Measurements from ENCODE around the gene MAPK8IP2.

Gene MAPK8IP2

DNA sequence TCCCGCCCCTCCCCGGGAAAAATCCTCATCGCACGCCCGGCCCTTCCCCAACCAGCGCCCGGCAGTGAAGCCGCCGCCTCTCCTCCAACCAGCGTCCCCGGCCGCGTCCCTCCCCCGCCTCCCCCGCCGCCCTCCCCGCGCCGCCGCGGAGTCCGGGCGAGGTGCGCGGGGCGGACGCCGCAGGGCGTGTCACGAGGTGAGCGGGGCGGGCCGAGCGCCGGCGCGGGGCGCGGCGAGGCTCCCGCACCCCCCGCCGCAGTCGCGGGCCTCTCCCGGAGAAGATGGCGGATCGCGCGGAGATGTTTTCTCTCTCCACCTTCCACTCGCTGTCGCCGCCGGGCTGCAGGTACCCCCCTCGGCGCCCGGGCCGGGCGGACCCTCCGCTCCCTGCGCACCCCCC is at the start of gene MAPK8IP2:
Gene MAPK8IP2 (plus strand): TSS at position 256 of the 400 bp plus-strand sequence. CDS start 26 bp downstream, at position 282.
- no peak for DNase-seq

DNA sequence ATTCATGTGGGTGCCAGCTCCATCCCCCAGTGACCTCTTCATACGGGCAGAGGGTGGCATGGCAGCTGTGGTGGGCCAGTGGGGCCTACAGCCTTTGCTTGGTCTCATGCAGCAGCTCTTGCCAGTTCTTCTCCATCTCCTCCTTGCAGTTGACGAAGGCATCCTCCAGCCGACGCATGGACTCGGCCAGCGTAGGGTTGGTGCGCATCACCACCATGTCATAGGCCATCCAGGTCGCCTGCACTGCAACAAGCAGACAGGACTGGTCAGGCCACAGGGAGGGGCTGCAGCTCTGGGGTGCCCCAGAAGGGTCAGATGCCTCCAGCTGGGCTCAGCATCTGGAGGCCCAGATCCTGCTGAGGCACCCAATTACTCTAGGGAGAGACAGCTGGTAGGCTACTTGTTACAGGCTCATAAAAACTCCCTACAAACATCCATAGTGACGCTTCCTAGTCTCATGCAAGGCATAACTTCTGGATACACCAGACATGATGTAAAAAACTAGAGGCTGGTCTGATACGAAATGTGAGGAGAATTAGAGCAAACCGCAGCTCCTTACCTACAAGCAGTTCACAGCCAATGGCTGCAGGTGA is 49.3 kb upstream of the MAPK8IP2 start:
- no peak for DNase-seq

DNA sequence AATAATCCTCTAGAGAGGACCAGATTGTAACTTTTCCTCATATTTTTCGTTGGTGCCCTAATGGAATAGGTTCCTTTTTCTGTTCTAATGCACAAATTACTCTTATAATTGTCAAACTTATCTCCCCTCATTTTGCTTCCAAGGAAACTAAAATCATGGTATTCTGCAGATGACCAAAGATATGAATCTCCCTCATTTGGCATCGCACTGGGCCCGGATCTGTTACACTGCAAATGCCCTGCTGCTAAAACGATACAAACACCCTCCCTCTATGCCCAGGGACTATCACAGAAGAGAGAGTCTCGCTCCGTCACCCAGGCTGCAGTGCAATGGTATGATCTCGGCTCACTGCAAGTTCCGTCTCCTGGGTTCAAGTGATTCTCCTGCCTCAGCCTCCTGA is 47.3 kb upstream of the MAPK8IP2 start:
- DNase-seq = no peak

DNA sequence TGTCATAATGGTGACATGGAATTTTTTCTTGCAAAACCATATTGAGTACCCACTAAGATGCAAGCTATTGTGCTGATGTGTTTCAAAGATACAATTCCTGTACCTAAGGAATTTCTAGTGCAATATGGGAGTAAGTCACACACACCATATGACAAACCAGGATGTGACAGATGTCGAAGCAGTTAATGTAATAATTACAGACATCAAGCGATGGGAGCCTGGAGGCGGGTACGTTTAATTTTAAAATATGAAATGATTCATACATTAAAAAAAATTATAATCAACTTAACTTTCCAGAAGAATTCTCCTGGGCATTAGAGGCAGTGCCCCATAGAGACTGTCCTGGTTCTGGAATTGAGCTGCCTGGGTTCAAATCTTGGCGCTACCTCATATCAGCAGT is 43.9 kb upstream of the MAPK8IP2 start:
- no peak for DNase-seq

DNA sequence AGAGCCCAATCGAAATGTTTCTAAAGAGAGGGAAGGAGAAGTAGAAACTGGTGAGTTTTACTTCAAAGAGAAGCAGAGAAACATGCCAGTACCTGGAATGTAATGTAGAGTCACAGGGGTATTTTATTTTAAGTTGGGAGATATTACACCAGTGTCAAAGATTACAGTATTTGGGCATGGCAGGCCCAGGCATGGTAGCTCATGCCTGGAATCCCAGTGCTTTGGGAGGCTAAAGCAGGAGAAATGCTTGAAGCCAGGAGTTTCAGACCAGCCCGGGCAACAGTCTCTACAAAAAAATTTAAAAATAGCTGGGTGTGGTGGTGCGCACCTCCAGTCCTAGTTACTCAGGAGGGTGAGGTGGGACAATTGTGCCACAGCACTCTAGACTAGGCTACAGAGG is 40.6 kb upstream of the MAPK8IP2 start:
- DNase-seq = no peak

DNA sequence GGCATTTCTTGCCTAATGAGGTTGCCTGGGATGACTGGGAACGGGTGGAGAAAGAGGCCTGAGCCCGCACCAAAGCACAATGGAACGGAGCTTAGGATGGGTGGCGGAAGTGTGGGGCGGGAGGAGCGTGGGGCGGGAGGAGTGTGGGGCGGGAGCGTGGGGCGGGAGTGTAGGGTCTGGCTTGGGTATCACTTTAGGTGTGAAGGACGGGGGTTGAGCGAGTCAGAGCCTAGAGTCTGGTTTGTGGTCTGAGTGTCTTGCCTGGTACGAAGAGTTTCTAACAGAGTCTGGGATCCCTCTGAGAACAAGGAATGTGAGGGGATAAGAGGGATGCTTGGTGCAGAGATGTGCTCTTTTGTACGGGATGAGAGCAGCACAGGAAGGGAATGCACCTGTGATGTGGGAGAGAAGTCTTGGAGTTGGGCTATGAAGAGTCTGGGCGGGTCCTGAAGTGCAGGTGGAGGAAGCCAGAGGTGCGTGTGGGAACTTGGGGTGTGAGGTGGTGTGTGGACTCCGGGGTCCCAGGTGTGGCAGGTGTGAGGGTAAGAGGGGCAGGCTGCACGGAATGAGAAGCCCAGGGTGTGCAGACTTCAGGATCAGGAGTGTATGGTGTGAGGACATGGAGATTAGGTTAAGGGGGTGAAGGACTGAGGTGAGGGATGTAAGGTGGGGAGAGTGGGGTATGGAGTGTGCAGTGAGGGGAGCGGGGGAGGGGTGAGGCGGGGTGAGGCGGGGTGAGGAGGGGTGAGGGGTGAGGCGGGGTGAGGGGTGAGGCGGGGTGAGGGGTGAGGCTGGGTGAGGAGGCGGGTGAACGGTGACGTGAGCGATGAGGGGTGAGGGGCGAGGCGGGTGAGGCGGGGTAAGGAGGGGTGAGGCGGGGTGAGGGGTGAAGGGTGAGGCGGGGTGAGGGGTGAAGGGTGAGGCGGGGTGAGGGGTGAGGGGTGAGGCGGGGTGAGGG is 38.9 kb upstream of the MAPK8IP2 start:
- peak; percentile 37 for DNase-seq

DNA sequence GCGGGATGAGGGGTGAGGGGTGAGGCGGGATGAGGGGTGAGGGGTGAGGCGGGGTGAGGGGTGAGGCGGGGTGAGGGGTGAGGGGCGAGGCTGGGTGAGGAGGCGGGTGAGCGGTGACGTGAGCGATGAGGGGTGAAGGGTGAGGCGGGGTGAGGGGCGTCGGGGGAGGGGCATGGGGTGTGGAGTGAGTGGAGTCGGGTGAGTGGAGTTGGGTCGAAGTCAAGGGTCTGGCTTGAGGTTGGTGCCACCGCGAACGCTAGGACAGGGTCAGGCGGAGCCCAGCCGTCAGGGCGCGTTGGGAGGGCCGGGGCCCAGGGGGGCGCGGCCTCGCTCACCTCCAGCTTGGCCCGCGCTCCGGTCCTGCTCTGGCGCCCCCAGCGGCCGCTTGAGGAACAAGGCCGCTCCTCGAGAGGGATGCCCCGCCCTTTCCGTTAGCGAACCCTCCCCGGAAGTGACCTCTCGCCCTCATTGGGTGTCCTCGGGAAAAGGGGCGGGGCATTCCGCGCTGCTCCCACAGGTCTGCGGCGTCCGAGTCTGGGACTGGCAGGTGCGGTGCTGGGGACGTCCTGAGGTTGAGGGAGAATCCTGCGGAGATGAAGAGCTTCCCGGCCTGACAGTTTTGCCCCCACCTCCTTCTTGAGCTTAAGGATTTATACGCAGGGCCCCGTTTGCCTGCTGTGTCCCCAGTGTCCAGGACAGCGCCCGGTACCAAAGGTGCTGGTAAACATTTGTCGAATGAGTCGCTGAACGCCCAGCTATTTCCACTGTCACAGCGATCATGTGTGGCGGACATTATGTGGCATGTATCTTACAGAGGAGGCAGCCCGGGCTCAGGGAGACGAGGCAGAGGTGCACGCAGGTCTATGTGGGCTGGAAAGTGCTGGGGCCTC is 37.8 kb upstream of the MAPK8IP2 start, which contains the start of gene SYCE3:
Gene SYCE3 (minus strand): TSS at position 397 of the 890 bp plus-strand sequence. CDS start 6,514 bp downstream, outside the sequence.
- DNase-seq = peak; percentile 96

DNA sequence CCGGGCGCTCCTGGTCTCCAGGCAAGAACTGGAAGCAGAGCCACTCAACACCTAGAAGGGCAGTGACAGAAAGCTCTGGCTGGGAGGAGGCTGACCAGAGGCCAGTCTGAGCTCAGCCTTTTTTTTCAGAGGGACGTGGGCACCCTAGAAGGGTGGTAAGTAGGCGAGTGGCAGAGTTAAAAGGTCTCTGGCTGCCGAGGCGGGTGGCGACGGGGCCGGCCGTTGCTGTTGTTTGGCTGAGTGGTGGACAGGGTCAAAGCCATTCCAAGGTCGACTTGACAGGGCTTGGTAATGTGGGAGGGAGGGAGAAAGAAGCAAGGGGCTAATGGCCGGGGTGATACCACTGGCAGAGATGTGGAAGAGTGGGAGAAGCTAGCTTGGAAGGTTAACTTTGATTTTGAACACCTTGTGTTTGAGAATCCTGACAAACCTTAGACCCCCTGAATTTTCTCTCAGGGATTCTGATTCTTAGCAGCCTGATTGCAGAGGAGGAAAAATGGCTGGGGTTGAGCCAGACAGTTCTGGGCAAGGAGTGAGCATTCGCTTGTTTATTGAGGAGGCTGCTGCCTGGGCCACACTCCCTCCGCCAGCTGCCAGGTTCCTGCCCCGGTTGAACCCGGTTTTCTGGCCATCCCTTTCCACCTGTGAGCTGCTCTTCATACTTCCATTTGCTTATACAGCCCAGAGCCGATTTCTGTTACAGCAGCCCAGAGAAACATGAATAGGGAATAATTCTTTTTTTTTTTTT is 37.0 kb upstream of the MAPK8IP2 start:
- DNase-seq = no peak

DNA sequence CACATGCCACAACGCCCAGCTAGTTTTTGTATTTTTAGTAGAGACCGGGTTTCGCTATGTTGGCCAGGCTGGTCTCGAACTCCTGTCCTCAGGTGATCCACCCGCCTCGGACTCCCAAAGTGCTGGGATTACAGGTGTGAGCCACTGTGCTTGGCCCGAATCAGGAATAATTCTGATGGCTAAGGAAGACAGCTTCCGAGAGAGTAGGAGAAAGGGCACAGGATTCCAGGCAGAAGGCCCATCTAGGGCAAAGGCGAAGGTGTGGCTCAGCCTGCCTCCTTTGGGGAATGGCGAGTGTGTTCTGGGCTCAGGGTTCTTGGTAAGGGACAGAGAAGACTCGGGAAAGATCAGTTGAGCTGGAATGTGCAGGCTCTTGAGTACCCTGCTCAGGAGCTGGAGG is 36.3 kb upstream of the MAPK8IP2 start:
- DNase-seq = no peak

DNA sequence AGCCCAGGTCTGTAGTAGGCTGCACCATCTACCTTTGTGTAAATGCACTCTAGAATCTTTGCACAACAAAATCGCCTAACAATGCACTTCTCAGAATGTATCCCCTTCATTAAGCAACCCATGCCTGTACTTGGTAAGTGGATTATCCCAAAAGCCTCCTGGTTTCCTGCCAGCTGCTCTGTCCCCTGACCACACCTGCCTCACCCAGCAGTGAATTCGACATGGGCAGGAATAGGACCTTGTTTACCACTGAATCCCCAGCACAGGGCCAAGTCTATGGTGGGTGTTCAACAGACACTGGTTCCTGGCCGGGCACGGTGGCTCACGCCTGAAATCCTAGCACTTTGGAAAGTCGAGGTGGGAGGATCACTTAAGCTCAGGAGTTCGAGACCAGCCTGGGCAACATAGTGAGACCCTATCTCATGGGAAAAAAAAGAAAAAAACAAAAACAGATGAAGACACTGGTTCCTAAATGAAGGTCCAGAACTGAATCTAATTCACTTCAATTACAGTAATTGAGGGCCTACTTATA is 32.8 kb upstream of the MAPK8IP2 start:
- no peak for DNase-seq

DNA sequence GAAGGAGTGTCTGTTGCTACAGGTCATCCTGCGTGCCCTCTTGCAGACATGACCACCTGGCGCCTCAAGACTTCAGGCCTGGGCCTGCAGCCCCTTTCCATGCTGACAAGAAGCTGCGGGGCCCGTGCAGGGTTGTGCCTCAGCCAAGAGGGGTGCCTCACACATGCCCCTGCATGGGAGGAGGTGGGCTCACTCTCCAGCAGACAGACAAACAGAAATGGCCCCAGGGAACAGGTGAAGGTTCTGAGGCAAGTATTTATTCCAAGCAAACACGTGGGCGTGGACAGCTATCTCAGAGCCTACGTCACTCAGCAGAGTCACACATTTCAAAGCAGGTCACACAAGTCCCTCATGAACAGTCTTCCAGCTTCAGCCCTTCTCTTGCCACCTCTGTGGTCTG is 32.0 kb upstream of the MAPK8IP2 start:
- no peak for DNase-seq

DNA sequence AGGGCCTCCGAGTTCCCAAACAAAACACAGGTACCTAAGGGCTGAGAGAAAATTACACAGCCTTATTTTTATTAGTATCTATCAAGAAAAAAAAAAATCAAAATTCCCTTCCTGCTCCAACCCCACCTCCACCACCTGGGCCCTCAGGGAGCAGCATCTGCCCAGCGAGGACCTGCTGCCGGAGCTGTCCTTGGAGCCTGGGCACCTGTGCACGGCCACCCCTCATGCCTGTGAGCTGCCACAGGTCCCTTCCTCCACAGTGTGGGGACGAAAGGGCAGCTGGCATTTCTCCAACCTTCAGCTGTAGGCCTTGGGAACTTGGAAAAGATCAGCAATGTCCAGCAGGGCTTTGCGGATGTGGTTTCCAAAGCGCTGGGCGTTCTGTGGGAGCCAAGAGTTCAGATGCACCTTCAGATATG is 31.5 kb upstream of the MAPK8IP2 start:
- DNase-seq = no peak

DNA sequence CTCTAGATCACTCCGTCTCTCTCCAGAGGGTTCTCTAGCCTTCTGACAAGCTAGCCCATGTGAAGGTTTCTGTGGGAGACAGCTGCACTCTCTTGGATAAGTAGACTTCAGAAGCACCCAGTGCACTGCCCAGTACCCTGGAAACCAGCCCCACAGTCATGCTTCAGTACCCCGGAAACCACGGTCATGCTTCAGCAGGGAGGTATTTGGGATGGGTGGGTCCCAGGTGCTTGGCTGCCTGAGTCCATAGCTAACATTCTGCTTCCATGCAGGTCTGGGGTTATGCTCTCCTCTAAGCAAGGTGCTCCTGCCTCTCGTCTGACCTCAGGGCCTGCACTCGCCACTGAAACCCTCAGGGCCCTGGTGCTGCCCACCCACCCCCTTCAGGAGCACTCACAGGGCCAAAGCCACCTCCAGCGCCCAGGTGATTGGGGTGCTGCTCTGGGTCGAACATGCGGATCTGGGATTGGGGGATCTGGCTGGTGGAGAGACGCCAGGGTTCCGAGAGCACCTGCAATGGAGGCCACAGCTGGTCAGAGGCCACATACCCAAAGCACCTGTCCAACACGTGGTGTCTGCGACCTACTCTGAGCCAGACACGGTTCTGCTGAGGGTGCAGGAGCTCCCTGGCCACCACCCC is 30.6 kb upstream of the MAPK8IP2 start:
- no peak for DNase-seq

DNA sequence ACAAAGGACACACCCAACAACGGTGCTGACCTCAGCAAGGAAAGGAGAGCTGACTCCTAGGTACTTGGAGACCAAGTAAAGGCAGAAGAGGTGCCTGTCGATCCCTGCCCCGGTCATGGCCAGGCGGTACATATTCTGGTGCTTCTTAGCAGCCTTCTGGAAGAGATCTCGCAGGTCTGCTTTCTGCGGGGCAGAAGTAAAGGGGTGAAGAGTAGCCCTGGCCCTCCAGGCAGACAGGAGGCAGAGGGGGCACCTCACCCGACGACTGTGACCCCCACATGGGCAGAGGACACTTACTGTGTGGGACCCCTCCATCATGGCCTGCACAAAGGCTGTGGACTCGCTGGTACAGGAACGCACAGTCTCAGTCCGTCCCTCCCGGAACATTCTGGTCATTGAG is 29.7 kb upstream of the MAPK8IP2 start:
- DNase-seq = no peak

DNA sequence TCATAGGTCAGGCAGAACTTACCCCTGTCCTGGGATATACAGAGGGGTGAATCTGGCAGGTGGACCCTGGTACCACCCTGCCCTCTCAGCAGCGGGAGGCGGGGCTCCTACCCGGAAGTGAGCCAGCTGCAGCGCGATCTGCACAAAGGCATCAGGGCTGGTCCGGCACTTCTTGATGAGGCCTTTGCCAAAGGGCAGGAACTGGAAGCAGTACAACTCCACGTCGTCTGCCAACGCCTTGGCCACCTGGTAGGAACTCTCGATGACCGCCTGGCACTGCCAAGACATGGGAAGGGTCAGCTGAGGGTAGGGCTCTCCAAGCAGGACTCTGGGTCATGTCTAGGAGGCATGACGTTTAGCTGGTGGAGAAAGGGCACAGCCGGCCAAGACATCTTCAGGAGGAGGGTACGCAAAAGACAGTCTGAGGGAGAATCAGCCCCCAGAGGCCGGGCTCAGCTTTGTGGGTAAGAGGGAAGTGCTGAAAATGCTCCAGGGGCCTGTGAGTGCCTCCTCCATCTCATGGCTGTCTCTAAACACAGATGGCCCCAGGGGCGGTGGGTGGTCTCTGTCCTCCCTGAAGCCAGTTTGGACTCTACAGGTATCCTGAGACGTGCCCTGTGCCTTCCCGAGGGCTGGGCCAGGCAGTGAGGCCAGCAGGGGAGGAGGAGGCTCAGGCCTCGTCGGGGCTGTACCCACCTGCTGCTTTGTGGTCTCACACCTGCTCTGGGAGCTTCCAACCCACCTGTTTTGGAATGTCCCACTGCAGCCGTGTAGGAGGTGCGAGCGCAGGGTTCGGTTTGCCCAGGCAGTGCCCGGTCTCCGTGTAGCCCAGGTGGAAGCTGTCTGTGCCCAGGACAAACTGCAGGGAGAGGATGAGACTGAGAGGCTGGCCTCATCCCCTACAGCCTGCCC is 29.1 kb upstream of the MAPK8IP2 start:
- no peak for DNase-seq

DNA sequence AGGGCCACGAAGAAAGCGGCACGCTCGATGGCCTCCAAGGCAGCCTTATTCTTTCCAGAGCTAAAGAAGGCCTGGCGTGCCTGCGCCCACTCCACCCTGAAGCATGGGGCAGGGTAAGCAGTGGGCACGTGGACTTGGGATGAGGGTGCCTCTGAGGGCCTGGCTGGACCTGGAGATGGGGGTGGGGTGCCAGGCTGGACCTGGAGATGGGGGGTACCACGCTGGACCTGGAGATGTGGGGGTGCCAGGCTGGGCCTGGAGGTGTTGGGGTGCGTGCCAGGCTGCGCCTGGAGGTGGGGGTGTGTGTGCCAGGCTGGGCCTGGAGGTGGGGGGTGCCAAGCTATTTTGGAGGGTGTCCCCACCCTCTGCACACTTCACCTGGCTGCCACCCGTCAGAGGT is 27.6 kb upstream of the MAPK8IP2 start:
- DNase-seq = no peak

DNA sequence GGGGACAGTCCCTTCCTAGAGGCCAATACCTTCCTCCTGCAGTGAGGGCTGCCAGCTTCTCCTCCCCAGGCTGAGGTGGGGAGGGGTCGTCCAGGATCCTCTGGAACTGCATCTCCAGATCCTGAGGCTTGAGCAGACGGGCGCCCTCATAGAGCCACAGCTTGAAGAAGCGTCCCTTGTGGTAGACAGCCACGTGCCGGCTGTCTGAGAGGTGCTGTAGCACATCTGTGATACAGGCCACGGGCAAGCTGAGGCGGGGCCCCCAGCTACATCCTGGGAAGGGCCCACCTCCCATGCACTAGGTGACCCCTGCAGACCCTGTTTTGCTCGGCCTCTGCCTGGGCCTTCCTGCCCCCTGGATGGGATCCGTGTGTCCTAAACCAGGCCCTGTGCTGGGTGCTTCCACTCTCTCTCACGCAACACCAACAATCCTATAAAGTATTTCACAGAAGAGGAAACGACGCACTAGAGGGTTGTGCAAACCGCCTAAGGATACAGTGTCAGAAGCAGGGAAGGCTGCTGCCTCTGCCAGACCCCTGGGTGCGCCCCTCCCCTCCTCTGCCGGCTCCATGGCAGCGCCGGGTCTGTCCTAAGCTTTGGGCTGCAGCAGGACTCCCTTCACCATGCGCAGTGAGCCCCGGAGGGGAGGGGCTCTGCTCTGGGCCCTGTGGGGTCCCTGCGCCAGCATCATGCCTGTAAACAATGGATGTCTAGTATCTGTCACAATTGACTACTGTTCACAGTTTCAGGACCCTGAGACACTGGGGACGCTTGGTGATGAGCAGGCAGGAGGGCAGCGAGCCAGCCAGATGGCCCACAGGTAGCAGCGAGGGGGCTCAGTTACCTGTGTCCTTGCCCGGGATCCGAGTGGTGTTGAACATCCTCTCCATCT is 26.9 kb upstream of the MAPK8IP2 start:
- DNase-seq = no peak

DNA sequence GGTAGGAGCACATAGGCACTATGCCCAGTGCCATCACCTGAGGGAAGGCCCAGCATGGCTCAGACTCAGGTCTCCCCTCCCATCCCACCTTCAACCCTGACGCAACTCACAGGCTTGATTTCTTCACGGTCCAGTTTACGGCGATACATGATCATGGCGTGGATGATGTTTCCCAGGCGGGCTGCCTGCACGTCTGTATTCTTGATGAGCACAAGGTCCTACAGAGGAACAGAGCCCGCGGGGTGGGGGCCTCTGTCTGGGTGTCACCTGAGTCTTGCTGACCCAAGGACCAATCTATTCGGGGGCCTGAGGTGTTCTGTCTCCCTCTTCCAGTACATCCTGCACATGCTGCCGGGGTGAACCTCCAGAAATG is 26.2 kb upstream of the MAPK8IP2 start:
- no peak for DNase-seq

DNA sequence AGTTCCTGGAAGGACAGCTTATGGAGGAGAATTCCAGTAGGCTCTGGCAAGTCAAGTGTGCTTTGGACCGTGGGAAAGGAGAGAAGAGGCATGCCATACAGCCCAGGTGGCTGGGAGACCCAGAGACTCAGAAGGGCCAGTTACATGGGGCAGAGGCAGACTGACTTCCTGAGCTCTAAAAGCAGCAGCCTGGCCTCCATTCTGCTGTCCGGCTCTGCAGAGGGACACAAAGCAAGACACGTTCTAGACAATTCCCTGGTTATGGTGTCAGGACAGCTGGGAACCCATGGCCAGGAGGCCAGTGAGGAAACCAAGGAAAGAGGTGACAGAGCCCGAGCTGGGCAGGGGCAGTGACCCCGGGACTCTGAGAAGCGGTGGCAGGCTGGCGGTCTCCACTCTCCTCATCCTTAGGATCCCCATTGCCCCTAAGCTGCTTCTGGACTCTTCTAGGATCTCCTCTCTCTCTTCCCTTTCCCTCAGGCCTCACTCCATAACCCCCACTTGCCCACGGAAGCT is 25.1 kb upstream of the MAPK8IP2 start:
- no peak for DNase-seq
